ENCODE data around the gene MMP11.

GRCh38 chr22:23803001-23803819 lies 30.6 kb downstream of the MMP11 start:
- TF ChIP-seq, protein P1, sequence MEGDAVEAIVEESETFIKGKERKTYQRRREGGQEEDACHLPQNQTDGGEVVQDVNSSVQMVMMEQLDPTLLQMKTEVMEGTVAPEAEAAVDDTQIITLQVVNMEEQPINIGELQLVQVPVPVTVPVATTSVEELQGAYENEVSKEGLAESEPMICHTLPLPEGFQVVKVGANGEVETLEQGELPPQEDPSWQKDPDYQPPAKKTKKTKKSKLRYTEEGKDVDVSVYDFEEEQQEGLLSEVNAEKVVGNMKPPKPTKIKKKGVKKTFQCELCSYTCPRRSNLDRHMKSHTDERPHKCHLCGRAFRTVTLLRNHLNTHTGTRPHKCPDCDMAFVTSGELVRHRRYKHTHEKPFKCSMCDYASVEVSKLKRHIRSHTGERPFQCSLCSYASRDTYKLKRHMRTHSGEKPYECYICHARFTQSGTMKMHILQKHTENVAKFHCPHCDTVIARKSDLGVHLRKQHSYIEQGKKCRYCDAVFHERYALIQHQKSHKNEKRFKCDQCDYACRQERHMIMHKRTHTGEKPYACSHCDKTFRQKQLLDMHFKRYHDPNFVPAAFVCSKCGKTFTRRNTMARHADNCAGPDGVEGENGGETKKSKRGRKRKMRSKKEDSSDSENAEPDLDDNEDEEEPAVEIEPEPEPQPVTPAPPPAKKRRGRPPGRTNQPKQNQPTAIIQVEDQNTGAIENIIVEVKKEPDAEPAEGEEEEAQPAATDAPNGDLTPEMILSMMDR (IDR thresholded peaks at IDR 0.05; ENCODE audit: insufficient read depth, low read depth, low read length): no peak
- TF ChIP-seq EZH2 (IDR thresholded peaks at IDR 0.05; ENCODE audit: insufficient read depth, low read length): no peak

Data from astrocyte (in vitro differentiated cells and primary cell).